Measurements from ENCODE around the gene C11orf65. TPM values are rescaled to one million over a fixed set of nuclear protein-coding genes. Genes with fewer than 3 reads are reported as not detected.

Gene C11orf65
- total and polyA plus RNA-seq, 4 experiments from 2014 or later = 0.30 to 1.0 (median 0.93) TPM; not detected in 1

DNA sequence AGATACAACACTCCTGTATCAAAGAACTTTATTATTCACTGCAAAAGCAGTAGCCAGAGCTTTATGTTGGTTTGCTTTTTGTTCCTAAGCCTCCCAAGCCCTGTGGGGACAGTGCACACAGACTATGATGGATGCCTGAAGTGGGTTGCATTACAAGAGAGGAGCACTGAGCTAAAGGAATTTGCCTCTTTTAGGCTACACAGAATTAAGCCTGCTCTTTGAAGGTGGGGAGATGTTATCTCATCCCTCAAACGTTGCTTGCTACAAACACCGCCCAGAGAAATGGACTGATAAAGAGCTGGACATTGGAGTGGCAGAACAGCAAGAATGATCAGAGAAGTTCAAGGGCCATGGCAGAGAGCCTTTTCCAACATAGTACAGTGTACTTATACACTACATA, 33.4 kb upstream of the C11orf65 start:
- H3K4me3 Mint-ChIP-seq = peak overlapping the region in 2 of 8 donors; percentile 13 to 22
- Histone ChIP-seq H3K4me3 (ENCODE audit: low read length in 2 of 2) (no peak overlapping the region), H3K4me1 (ENCODE audit: insufficient read depth, low read length) (peaks cover 11% of the 10 kb centered on the region), H3K9me3 (ENCODE audit: control insufficient read depth in 1 of 2, low read length in 2 of 2) (no peaks in the 10 kb centered on the region), H3K27ac (ENCODE audit: low read depth, low read length) (no peak overlapping the region), H3K27me3 (ENCODE audit: insufficient read depth, low read length) (no peaks in the 10 kb centered on the region), H3K36me3 (ENCODE audit: insufficient read depth, low read length) (no peaks in the 10 kb centered on the region)
- H3K4me1 Mint-ChIP-seq = peaks cover 8 to 20% (median 16%) of the 10 kb centered on the region in 4 donors
- intact Hi-C loops (cut with micrococcal nuclease) = no loop called here
- peaks cover 0 to 2% (median 0%) of the 10 kb centered on the region in 8 donors for H3K9me3 Mint-ChIP-seq
- peaks cover 4% of the 10 kb centered on the region in 2 donors for H3K36me3 Mint-ChIP-seq
- no peak for DNase-seq
- ChIA-PET CTCF (ENCODE audit: partially characterized antibody) (no interaction called here), POLR2A (ENCODE audit: partially characterized antibody) (no interaction called here)
- H3K27ac Mint-ChIP-seq = peak overlapping the region in 2 of 7 donors; percentile 30 to 54
- no peaks in the 10 kb centered on the region for H3K27me3 Mint-ChIP-seq

DNA sequence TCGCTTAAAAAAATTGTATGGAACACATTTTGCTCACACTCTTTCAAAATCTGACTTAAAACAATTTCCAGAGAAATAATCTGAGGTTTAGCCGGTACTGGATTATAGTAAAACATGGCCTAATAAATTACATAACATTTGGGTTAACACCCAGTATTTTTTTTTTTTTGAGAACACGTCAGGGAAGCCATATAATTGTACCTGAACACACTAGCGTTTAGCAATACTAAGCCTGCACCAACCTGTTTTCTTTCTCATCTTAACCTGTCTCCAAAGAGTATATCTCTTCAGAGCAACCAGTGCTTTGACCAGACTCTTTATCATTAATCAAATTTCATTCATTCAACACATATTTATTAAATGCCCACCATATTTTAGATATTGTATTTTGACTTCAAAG, 32.8 kb upstream of the C11orf65 start:
- Mint-ChIP-seq H3K4me3 (peak overlapping the region in 5 of 8 donors; percentile 9 to 91 (median 22)), H3K27me3 (no peaks in the 10 kb centered on the region), H3K4me1 (peaks cover 10 to 20% (median 17%) of the 10 kb centered on the region in 4 donors), H3K36me3 (peaks cover 4% of the 10 kb centered on the region in 2 donors), H3K9me3 (peaks cover 0 to 2% (median 0%) of the 10 kb centered on the region in 8 donors), H3K27ac (peak overlapping the region in 3 of 7 donors; percentile 29 to 66 (median 54))
- peaks cover 11% of the 10 kb centered on the region for H3K4me1 ChIP-seq (ENCODE audit: insufficient read depth, low read length)
- ChIA-PET POLR2A (ENCODE audit: partially characterized antibody) (no interaction called here), CTCF (ENCODE audit: partially characterized antibody) (no interaction called here)
- DNase-seq = no peak
- no peaks in the 10 kb centered on the region for H3K36me3 ChIP-seq (ENCODE audit: insufficient read depth, low read length)
- H3K9me3 ChIP-seq (ENCODE audit: control insufficient read depth in 1 of 2, low read length in 2 of 2) = no peaks in the 10 kb centered on the region
- no peak overlapping the region for H3K4me3 ChIP-seq (ENCODE audit: low read length in 2 of 2)
- H3K27me3 ChIP-seq (ENCODE audit: insufficient read depth, low read length) = no peaks in the 10 kb centered on the region
- intact Hi-C loops (cut with micrococcal nuclease) = no loop called here
- no peak overlapping the region for H3K27ac ChIP-seq (ENCODE audit: low read depth, low read length)

GRCh38 chr11:108498816-108499408, 31.6 kb upstream of the C11orf65 start:
- no peak for DNase-seq
- ChIA-PET CTCF (ENCODE audit: partially characterized antibody) (interaction anchor here (0.6 kb wide), 1 partner anchor 372 kb away, joined by 3 read pairs; no protein-coding TSS in a partner anchor), POLR2A (ENCODE audit: partially characterized antibody) (interaction anchor here (1.9 to 3.6 kb wide), 3 partner anchors 8 to 165 kb away, joined by 6 to 43 read pairs (median 10); partner anchors contain the start of genes C11orf65 and DDX10)
- no peaks in the 10 kb centered on the region for H3K27me3 Mint-ChIP-seq
- peak overlapping the region; percentile 54 to 96 (median 88) for H3K27ac Mint-ChIP-seq
- Histone ChIP-seq H3K4me1 (ENCODE audit: insufficient read depth, low read length) (peaks cover 11% of the 10 kb centered on the region), H3K9me3 (ENCODE audit: control insufficient read depth in 1 of 2, low read length in 2 of 2) (no peaks in the 10 kb centered on the region), H3K27me3 (ENCODE audit: insufficient read depth, low read length) (no peaks in the 10 kb centered on the region), H3K4me3 (ENCODE audit: low read length in 2 of 2) (peak overlapping the region in 1 of 2 donors; percentile 77), H3K27ac (ENCODE audit: low read depth, low read length) (peak overlapping the region; percentile 90), H3K36me3 (ENCODE audit: insufficient read depth, low read length) (no peaks in the 10 kb centered on the region)
- peaks cover 0 to 2% (median 0%) of the 10 kb centered on the region in 8 donors for H3K9me3 Mint-ChIP-seq
- peaks cover 4% of the 10 kb centered on the region in 2 donors for H3K36me3 Mint-ChIP-seq
- intact Hi-C loops (cut with micrococcal nuclease) = loop anchor here (10.0 kb wide), 2 partner anchors 166 to 274 kb away; partner anchors contain the start of genes ATM, DDX10 and NPAT
- peak overlapping the region; percentile 82 to 92 (median 88) for H3K4me3 Mint-ChIP-seq
- peaks cover 17 to 30% (median 27%) of the 10 kb centered on the region in 4 donors for H3K4me1 Mint-ChIP-seq

GRCh38 chr11:108498046-108498815, 30.9 kb upstream of the C11orf65 start, which contains the start of gene POGLUT3:
Gene POGLUT3 (minus strand): TSS chr11:108498384. CDS start chr11:108498366, 18 bp downstream.
- Mint-ChIP-seq H3K36me3 (peaks cover 4% of the 10 kb centered on the region in 2 donors), H3K4me3 (peak within 1 kb of the TSS; percentile 97 to 100 (median 100)), H3K27me3 (no peaks in the 10 kb centered on the region), H3K4me1 (peaks cover 17 to 32% (median 28%) of the 10 kb centered on the region in 4 donors), H3K9me3 (peaks cover 0 to 2% (median 0%) of the 10 kb centered on the region in 8 donors), H3K27ac (peak within 1 kb of the TSS; percentile 93 to 100 (median 100))
- CTCF ChIA-PET (ENCODE audit: partially characterized antibody) = interaction anchor here (0.6 kb wide), 1 partner anchor 371 kb away, joined by 3 read pairs; no protein-coding TSS in a partner anchor
- Histone ChIP-seq H3K9me3 (ENCODE audit: control insufficient read depth in 1 of 2, low read length in 2 of 2) (no peaks in the 10 kb centered on the region), H3K27me3 (ENCODE audit: insufficient read depth, low read length) (no peaks in the 10 kb centered on the region), H3K4me3 (ENCODE audit: low read length in 2 of 2) (peak within 1 kb of the TSS; percentile 54 to 77), H3K27ac (ENCODE audit: low read depth, low read length) (peak within 1 kb of the TSS; percentile 90), H3K36me3 (ENCODE audit: insufficient read depth, low read length) (no peaks in the 10 kb centered on the region), H3K4me1 (ENCODE audit: insufficient read depth, low read length) (peaks cover 11% of the 10 kb centered on the region)
- POLR2A ChIA-PET (ENCODE audit: partially characterized antibody) = interaction anchor here (0.7 to 3.6 kb wide), 5 partner anchors 8 to 376 kb away, joined by 3 to 43 read pairs (median 6); partner anchors contain the start of genes ACAT1, C11orf65 and DDX10
- intact Hi-C loops (cut with micrococcal nuclease) = loop anchor here (10.0 kb wide), 2 partner anchors 167 to 273 kb away; partner anchors contain the start of genes ATM, DDX10 and NPAT
- DNase-seq = peak; percentile 38 to 61 (median 46)

- DNase-seq = peak; percentile 73 to 88 (median 77)
- peak overlapping the region; percentile 54 to 77 for H3K4me3 ChIP-seq (ENCODE audit: low read length in 2 of 2)
- ChIA-PET CTCF (ENCODE audit: partially characterized antibody) (no interaction called here), POLR2A (ENCODE audit: partially characterized antibody) (interaction anchor here (0.7 to 3.6 kb wide), 6 partner anchors 9 to 376 kb away, joined by 3 to 43 read pairs (median 4); partner anchors contain the start of genes ACAT1, C11orf65 and DDX10)
- H3K9me3 Mint-ChIP-seq = peaks cover 0 to 2% (median 0%) of the 10 kb centered on the region in 8 donors
- peak overlapping the region; percentile 90 for H3K27ac ChIP-seq (ENCODE audit: low read depth, low read length)
- H3K4me3 Mint-ChIP-seq = peak overlapping the region; percentile 97 to 100 (median 100)
- intact Hi-C loops (cut with micrococcal nuclease) = loop anchor here (1.0 to 10.0 kb wide), 4 partner anchors 30 to 273 kb away; partner anchors contain the start of genes ATM, C11orf65, DDX10 and EXPH5
- H3K27ac Mint-ChIP-seq = peak overlapping the region; percentile 93 to 100 (median 100)
- H3K4me1 ChIP-seq (ENCODE audit: insufficient read depth, low read length) = peaks cover 11% of the 10 kb centered on the region
- no peaks in the 10 kb centered on the region for H3K27me3 Mint-ChIP-seq
- no peaks in the 10 kb centered on the region for H3K9me3 ChIP-seq (ENCODE audit: control insufficient read depth in 1 of 2, low read length in 2 of 2)
- no peaks in the 10 kb centered on the region for H3K27me3 ChIP-seq (ENCODE audit: insufficient read depth, low read length)
- peaks cover 4% of the 10 kb centered on the region in 2 donors for H3K36me3 Mint-ChIP-seq
- H3K4me1 Mint-ChIP-seq = peaks cover 19 to 32% (median 28%) of the 10 kb centered on the region in 4 donors
- no peaks in the 10 kb centered on the region for H3K36me3 ChIP-seq (ENCODE audit: insufficient read depth, low read length)
Measured at GRCh38 chr11:108497317-108498045, 30.2 kb upstream of the C11orf65 start.

- Mint-ChIP-seq H3K9me3 (peaks cover 0 to 2% (median 0%) of the 10 kb centered on the region in 8 donors), H3K4me3 (peak overlapping the region in 7 of 8 donors; percentile 97 to 100 (median 99)), H3K4me1 (peaks cover 22 to 32% (median 29%) of the 10 kb centered on the region in 4 donors), H3K27me3 (no peaks in the 10 kb centered on the region), H3K36me3 (peaks cover 4% of the 10 kb centered on the region in 2 donors), H3K27ac (peak overlapping the region; percentile 93 to 100 (median 100))
- Histone ChIP-seq H3K27ac (ENCODE audit: low read depth, low read length) (peak overlapping the region; percentile 90), H3K4me1 (ENCODE audit: insufficient read depth, low read length) (peaks cover 11% of the 10 kb centered on the region), H3K9me3 (ENCODE audit: control insufficient read depth in 1 of 2, low read length in 2 of 2) (no peaks in the 10 kb centered on the region), H3K36me3 (ENCODE audit: insufficient read depth, low read length) (no peaks in the 10 kb centered on the region), H3K27me3 (ENCODE audit: insufficient read depth, low read length) (no peaks in the 10 kb centered on the region), H3K4me3 (ENCODE audit: low read length in 2 of 2) (no peak overlapping the region)
- intact Hi-C loops (cut with micrococcal nuclease) = loop anchor here (1.0 to 10.0 kb wide), 4 partner anchors 29 to 272 kb away; partner anchors contain the start of genes ATM, C11orf65, DDX10 and EXPH5
- POLR2A ChIA-PET (ENCODE audit: partially characterized antibody) = interaction anchor here (1.2 to 3.6 kb wide), 4 partner anchors 29 to 488 kb away, joined by 3 to 43 read pairs (median 6); partner anchors contain the start of genes C11orf65, CUL5 and DDX10
- CTCF ChIA-PET (ENCODE audit: partially characterized antibody) = no interaction called here
- peak in 2 of 5 donors; percentile 1 to 2 for DNase-seq
Measured at GRCh38 chr11:108496643-108497256, 29.4 kb upstream of the C11orf65 start.

Measured in CD4-positive, alpha-beta memory T cell (primary cell).